ENCODE measurements around the gene UVSSA. TPM values are rescaled to one million over a fixed set of nuclear protein-coding genes. Genes with fewer than 3 reads are reported as not detected.
A peak's percentile ranks its signal among the peaks of the same experiment; 100 is the strongest.

The UVSSA gene
- total and polyA plus RNA-seq, 9 of the 15 experiments (the other 6 are each of a cell fraction or from before 2014, with no cell fraction given), result 0.21 to 14.6 (median 3.3) TPM

DNA sequence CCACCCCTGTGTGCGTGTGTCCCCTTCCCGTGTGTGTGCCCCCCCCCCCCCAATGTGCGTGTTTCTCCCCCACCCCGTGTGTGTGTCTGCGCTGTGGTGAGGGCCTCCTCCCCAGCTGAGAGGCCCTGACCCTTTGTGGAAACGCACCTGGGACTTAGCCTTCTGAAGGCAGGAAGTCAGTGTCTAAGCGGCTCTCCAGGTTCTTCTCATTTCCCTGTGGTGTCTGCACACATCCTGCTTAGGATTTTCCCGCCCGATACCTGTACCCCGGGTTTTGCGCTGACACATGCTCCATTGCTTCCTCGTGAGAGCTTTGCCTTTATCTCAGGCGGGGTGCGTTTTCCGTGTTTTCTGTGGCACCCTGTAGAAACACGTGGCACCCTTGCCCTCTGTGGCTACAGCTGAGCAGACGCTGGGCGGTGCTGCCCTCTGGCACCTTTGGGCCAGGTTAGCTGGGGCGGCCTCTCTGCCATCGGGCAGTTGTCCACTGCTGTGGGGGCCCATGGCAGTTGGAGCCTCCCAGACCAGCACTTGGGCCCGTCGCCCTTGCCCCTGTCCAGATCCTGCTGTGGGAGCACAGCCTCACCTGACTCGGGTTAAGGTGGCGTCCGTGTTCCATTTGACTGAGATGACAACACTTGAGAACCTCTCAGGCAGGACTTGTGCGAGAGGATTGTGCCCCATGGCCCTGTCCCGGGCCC lies 31.0 kb upstream of the UVSSA start:
- FAIRE-seq (no peak), DNase-seq (ENCODE audit: extremely low read depth in 1 of 4, low spot score in 3 of 4) (no peak), ATAC-seq (no peak)
- peaks cover 78% of the 10 kb centered on the region; the same call in 2 of the 3 replicates for H3K36me3 ChIP-seq (ENCODE audit: control insufficient read depth, insufficient read depth, low read length)
- no peaks in the 10 kb centered on the region for H3K9me3 ChIP-seq (replicated peaks; ENCODE audit: control insufficient read depth, insufficient read depth, low read depth, low read length)
- no peaks in the 10 kb centered on the region for H3K27me3 ChIP-seq (ENCODE audit: control insufficient read depth in 2 of 2, insufficient read depth in 2 of 2, low read length in 2 of 2)
- in situ Hi-C loops (cut with MboI), result no loop called here
- no peak overlapping the region for H3K4me2 ChIP-seq (ENCODE audit: insufficient read depth, low read length)
- BruUV-seq (replicated peaks), result no TSS peak
- POLR2A ChIA-PET, result no interaction called here
- CTCF ChIA-PET (ENCODE audit: low intra/inter-chr PET ratio), result no interaction called here
- H3K79me2 ChIP-seq (ENCODE audit: control insufficient read depth, insufficient read depth, low read length), result peaks cover 13% of the 10 kb centered on the region; the same call in 2 of the 3 replicates
- H4K20me1 ChIP-seq (replicated peaks; ENCODE audit: control insufficient read depth, insufficient read depth, low read length), result no peaks in the 10 kb centered on the region; the same call in 1 of the 2 replicates
- H3K9me1 ChIP-seq (ENCODE audit: control insufficient read depth, insufficient read depth, low read length), result no peaks in the 10 kb centered on the region
- H3K4me1 ChIP-seq (replicated peaks in 1 of 2; ENCODE audit: control insufficient read depth in 2 of 2, insufficient read depth in 2 of 2, low read length in 2 of 2), result peaks cover 0 to 21% of the 10 kb centered on the region in 2 experiments; a peak in 1 of 5 replicates
- no peak overlapping the region for H2AFZ ChIP-seq (ENCODE audit: low read depth, low read length)
- intact Hi-C loops (cut with micrococcal nuclease), result no loop called here
- H3K27ac ChIP-seq (ENCODE audit: extremely low read depth, low read depth, low read length), result no peak overlapping the region
- TF ChIP-seq GATAD2A (IDR thresholded peaks at IDR 0.05) (no peak), POLR2G (IDR thresholded peaks at IDR 0.05; ENCODE audit: low read depth, low read length) (peak; percentile 4; the same call in 1 of the 2 replicates)
- H3K4me3 ChIP-seq, result no peak overlapping the region
- no peak overlapping the region; a peak in 1 of 4 replicates for H3K9ac ChIP-seq (ENCODE audit: insufficient read depth in 1 of 2, low read depth in 2 of 2, low read length in 2 of 2)
- 95% methylated on average over 22 of the region's 27 CpGs for WGBS (ENCODE audit: insufficient coverage, low coverage, missing lambda C conversion rate)

GRCh38 chr4:1316537-1317168 lies 30.4 kb upstream of the UVSSA start:
- Histone ChIP-seq H2AFZ (ENCODE audit: low read depth, low read length) (no peak overlapping the region), H3K4me3 (no peak overlapping the region), H3K36me3 (ENCODE audit: control insufficient read depth, insufficient read depth, low read length) (peaks cover 80% of the 10 kb centered on the region; the same call in 2 of the 3 replicates), H3K9ac (ENCODE audit: insufficient read depth in 1 of 2, low read depth in 2 of 2, low read length in 2 of 2) (no peak overlapping the region; a peak in 1 of 4 replicates), H3K4me1 (replicated peaks in 1 of 2; ENCODE audit: control insufficient read depth in 2 of 2, insufficient read depth in 2 of 2, low read length in 2 of 2) (peaks cover 0 to 16% of the 10 kb centered on the region in 2 experiments; a peak in 1 of 5 replicates), H4K20me1 (replicated peaks; ENCODE audit: control insufficient read depth, insufficient read depth, low read length) (no peaks in the 10 kb centered on the region; the same call in 1 of the 2 replicates), H3K79me2 (ENCODE audit: control insufficient read depth, insufficient read depth, low read length) (peaks cover 6% of the 10 kb centered on the region; the same call in 2 of the 3 replicates), H3K9me3 (replicated peaks; ENCODE audit: control insufficient read depth, insufficient read depth, low read depth, low read length) (no peaks in the 10 kb centered on the region), H3K27ac (ENCODE audit: extremely low read depth, low read depth, low read length) (no peak overlapping the region), H3K9me1 (ENCODE audit: control insufficient read depth, insufficient read depth, low read length) (no peaks in the 10 kb centered on the region), H3K27me3 (ENCODE audit: control insufficient read depth in 2 of 2, insufficient read depth in 2 of 2, low read length in 2 of 2) (no peaks in the 10 kb centered on the region), H3K4me2 (ENCODE audit: insufficient read depth, low read length) (no peak overlapping the region)
- 97% methylated on average over 9 of the region's 16 CpGs for WGBS (ENCODE audit: insufficient coverage, low coverage, missing lambda C conversion rate)
- CTCF ChIA-PET (ENCODE audit: low intra/inter-chr PET ratio), result no interaction called here
- intact Hi-C loops (cut with micrococcal nuclease) (no loop called here), in situ Hi-C loops (cut with MboI) (no loop called here)
- POLR2A ChIA-PET, result no interaction called here
- FAIRE-seq, result no peak
- no peak for DNase-seq (ENCODE audit: extremely low read depth in 1 of 4, low spot score in 3 of 4)
- BruUV-seq (replicated peaks), result no TSS peak
- ATAC-seq, result no peak
- TF ChIP-seq, protein P1, sequence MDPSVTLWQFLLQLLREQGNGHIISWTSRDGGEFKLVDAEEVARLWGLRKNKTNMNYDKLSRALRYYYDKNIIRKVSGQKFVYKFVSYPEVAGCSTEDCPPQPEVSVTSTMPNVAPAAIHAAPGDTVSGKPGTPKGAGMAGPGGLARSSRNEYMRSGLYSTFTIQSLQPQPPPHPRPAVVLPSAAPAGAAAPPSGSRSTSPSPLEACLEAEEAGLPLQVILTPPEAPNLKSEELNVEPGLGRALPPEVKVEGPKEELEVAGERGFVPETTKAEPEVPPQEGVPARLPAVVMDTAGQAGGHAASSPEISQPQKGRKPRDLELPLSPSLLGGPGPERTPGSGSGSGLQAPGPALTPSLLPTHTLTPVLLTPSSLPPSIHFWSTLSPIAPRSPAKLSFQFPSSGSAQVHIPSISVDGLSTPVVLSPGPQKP (CRISPR knock-in tag; IDR thresholded peaks at IDR 0.05), result no peak
- TF ChIP-seq ZNF507 (tag; conservative IDR thresholded peaks at IDR 0.05) (no peak), ZNF165 (CRISPR knock-in tag; IDR thresholded peaks at IDR 0.05; ENCODE audit: borderline replicate concordance) (no peak), YBX1 (IDR thresholded peaks at IDR 0.05) (no peak), RAD21 (CRISPR knock-in tag; conservative IDR thresholded peaks at IDR 0.05 in 1 of 2, IDR thresholded peaks at IDR 0.05 in 1 of 2) (no peak), JUND (IDR thresholded peaks at IDR 0.05; ENCODE audit: borderline replicate concordance, low read depth, low read length) (no peak), JUND (tag; IDR thresholded peaks at IDR 0.05; ENCODE audit: borderline replicate concordance, low read depth, low read length) (no peak), RHOXF2B (CRISPR knock-in tag; conservative IDR thresholded peaks at IDR 0.05) (no peak), KDM4B (IDR thresholded peaks at IDR 0.05; ENCODE audit: borderline replicate concordance in 2 of 2, low read depth in 1 of 2) (no peak), HMG20A (CRISPR knock-in tag; conservative IDR thresholded peaks at IDR 0.05) (no peak)

Measured in K562 (cell line).